Panc1 (cell line): ENCODE data around the gene NEU1. TPM values are rescaled to one million over a fixed set of nuclear protein-coding genes. Genes with fewer than 3 reads are reported as not detected.

Source experiments
- total RNA-seq: library from RNA; stranded (reverse); gene quantifications from one replicate; pipeline ENCODE4 v1.2.1, GENCODE V29; 2021; ENCODE audit not compliant: unreplicated experiment

NEU1 gene
- total RNA-seq, 1 experiment from 2014 or later, result 111 TPM

Other genes starting within 250 kb of the NEU1 start
- gene AIF1, start 247.6 kb downstream of the NEU1 start, total RNA-seq, result 0.44 TPM
- gene PRRC2A, start 242.1 kb downstream of the NEU1 start, total RNA-seq, result 318 TPM
- 491 TPM for gene BAG6, start 210.2 kb downstream of the NEU1 start, total RNA-seq
- gene APOM, start 206.9 kb downstream of the NEU1 start, total RNA-seq, result 1.8 TPM
- 22.4 TPM for gene C6orf47, start 202.0 kb downstream of the NEU1 start, total RNA-seq
- 18.3 TPM for gene GPANK1, start 197.8 kb downstream of the NEU1 start, total RNA-seq
- 219 TPM for gene CSNK2B, start 196.7 kb downstream of the NEU1 start, total RNA-seq
- 21.2 TPM for gene LY6G5B, start 192.8 kb downstream of the NEU1 start, total RNA-seq
- 0.62 TPM for gene LY6G5C, start 181.8 kb downstream of the NEU1 start, total RNA-seq
- 47.2 TPM for gene ABHD16A, start 159.5 kb downstream of the NEU1 start, total RNA-seq
- not detected for gene LY6G6F, start 156.0 kb downstream of the NEU1 start, total RNA-seq
- not detected for gene LY6G6D, start 147.5 kb downstream of the NEU1 start, total RNA-seq
- gene LY6G6C, start 141.1 kb downstream of the NEU1 start, total RNA-seq, result 0.23 TPM
- not detected for gene MPIG6B, start 139.4 kb downstream of the NEU1 start, total RNA-seq
- 104 TPM for gene DDAH2, start 133.5 kb downstream of the NEU1 start, total RNA-seq
- 583 TPM for gene CLIC1, start 126.3 kb downstream of the NEU1 start, total RNA-seq
- 38.1 TPM for gene MSH5, start 122.8 kb downstream of the NEU1 start, total RNA-seq
- gene SAPCD1, start 100.2 kb downstream of the NEU1 start, total RNA-seq, result 6.3 TPM
- gene VWA7, start 85.5 kb downstream of the NEU1 start, total RNA-seq, result 4.3 TPM
- 229 TPM for gene VARS1, start 67.1 kb downstream of the NEU1 start, total RNA-seq
- gene LSM2, start 55.9 kb downstream of the NEU1 start, total RNA-seq, result 89.7 TPM
- 2.8 TPM for gene HSPA1L, start 47.5 kb downstream of the NEU1 start, total RNA-seq
- 169 TPM for gene HSPA1A, start 47.3 kb downstream of the NEU1 start, total RNA-seq
- 147 TPM for gene HSPA1B, start 35.1 kb downstream of the NEU1 start, total RNA-seq
- gene SLC44A4, start 16.2 kb upstream of the NEU1 start, total RNA-seq, result 2.7 TPM
- 60.4 TPM for gene EHMT2, start 34.9 kb upstream of the NEU1 start, total RNA-seq
- 9.4 TPM for gene ZBTB12, start 39.3 kb upstream of the NEU1 start, total RNA-seq
- 1.0 TPM for gene C2, start 64.9 kb upstream of the NEU1 start, total RNA-seq
- 5.6 TPM for gene CFB, start 83.3 kb upstream of the NEU1 start, total RNA-seq
- 94.9 TPM for gene NELFE, start 96.2 kb upstream of the NEU1 start, total RNA-seq
- 121 TPM for gene SKIC2, start 96.4 kb upstream of the NEU1 start, total RNA-seq
- gene DXO, start 109.3 kb upstream of the NEU1 start, total RNA-seq, result 38.1 TPM
- gene C4A, start 119.2 kb upstream of the NEU1 start, total RNA-seq, result 8.1 TPM
- 8.8 TPM for gene C4B, start 152.0 kb upstream of the NEU1 start, total RNA-seq
- 1.1 TPM for gene CYP21A2, start 175.6 kb upstream of the NEU1 start, total RNA-seq
- gene TNXB, start 246.5 kb upstream of the NEU1 start, total RNA-seq, result 1.8 TPM